VCaP (cell line): ENCODE measurements around the gene CDC7.

Source experiments
- H3K27ac ChIP-seq: fragments of 450-650 bp; 2 replicates; pipeline ENCODE4 v1.5.1; 2017
- CTCF ChIP-seq: fragments of 450-650 bp; conservative IDR thresholded peaks from 2 replicates; pipeline ENCODE4 v1.5.1; 2017; ENCODE audit warnings: mild to moderate bottlenecking, moderate library complexity

CDC7 gene

DNA sequence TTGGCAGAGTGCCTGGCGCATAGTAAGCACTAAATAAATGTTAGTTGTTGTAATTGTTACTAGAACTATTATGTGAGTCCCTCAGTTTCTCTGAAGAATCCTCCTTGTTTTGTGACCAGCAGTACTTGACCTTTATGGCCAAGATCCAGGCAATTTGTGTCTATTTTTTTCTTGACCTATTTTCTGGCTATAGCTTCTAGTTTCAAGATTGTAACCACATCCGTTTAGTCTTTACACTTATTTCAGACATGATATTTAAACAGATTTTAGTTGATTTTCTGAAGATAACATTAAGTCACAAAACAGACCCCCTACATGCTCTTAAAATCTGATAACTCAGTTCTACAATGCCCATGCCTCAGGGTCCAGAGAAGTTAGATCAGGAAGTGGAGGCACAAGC lies 50.3 kb downstream of the CDC7 start:
- no peak overlapping the region for H3K27ac ChIP-seq
- no peak for TF ChIP-seq CTCF

DNA sequence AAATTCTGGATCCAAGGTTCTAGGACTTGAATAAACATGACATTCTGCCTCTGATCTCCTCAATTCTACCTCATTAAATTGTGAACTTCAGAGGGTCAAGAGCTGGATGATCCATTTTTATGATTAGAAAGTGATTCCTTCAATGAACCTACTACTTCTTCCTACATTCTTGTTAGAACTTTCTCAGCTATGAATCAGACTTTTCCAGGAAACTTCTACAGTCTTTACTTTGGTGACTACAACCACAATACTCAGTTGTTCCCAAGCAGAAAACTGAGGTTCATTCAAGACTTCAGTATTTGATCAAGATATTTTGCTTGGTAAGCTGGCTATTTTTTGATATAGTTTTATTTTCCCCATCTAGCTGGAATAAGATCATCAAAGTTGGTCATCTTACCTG lies 51.4 kb downstream of the CDC7 start:
- H3K27ac ChIP-seq, result no peak overlapping the region
- TF ChIP-seq CTCF, result no peak

DNA sequence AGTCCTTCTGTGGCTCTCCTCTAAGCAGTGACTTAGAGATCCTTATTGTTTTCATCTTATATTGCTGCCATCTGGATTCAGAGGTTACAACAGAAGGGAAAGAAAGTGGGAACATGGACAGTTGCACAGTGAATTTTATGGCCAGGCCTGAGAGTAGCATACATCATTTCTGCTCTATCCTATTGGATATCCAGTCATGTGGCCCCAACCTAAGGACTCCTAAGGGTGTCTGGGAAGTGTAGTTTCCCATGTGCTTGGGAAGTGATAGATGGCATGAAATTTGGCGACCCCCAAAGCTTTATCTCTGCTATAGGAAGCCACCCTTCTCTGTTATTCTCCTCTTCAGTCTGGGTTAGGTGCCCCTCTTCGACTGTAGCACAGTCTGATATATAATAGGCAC lies 51.9 kb downstream of the CDC7 start:
- TF ChIP-seq CTCF, result no peak

DNA sequence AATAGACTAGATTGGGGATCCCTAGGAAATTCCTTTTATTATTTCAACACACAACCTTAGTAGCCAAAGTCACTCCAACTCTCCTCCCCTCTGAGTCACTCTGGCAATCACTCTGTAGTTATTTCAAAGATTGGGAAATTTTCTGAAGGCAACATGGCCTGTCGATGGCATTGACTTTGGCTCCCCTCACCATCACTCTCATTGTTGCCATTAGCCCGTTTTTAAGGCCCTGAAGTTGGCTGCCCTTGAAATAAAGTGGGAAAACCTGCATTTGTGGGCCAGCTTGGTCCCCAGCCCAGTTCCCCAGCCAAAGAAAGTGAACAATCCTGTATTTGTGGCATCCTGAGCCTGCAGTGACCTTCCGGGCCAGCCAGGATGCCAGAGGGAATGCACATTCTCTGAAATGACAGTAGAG lies 52.5 kb downstream of the CDC7 start:
- no peak overlapping the region for H3K27ac ChIP-seq
- no peak for TF ChIP-seq CTCF

More for the DNA sequence above, 51.9 kb downstream of the CDC7 start:
- no peak overlapping the region for H3K27ac ChIP-seq

DNA sequence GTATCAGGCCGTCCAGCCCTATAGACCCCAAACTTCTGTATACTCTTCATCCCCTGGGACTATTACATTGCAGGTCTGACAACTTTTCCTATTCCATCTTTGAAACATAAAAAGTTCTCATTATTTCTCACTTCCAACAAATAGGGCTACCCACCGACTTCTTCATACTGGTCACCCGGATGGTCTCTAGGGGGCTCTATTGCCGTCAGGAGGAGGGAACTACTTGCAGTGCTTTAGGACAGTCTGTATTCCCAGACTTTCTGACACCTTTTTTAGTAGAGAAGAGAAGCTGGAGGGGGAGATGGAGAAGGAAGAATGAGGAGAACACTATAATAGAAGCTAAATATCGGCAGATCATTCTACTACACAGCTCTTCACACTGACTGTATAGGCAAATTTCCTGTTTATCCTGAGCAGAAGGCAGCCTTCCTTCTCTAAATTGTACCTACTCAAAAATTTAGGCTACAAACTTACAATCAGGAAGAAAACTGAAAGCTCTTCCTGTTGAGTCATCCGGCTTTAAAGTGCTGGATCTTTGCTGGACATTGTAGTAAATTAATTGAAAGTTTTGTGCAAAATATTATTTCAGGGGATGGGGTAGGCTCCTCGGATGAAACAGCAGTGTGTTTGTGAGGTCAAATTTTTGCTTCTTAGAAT lies 54.6 kb downstream of the CDC7 start:
- TF ChIP-seq CTCF, result no peak
- no peak overlapping the region for H3K27ac ChIP-seq

GRCh38 chr1:91555821-91556531 lies 55.3 kb downstream of the CDC7 start:
- TF ChIP-seq CTCF, result no peak
- H3K27ac ChIP-seq, result no peak overlapping the region

DNA sequence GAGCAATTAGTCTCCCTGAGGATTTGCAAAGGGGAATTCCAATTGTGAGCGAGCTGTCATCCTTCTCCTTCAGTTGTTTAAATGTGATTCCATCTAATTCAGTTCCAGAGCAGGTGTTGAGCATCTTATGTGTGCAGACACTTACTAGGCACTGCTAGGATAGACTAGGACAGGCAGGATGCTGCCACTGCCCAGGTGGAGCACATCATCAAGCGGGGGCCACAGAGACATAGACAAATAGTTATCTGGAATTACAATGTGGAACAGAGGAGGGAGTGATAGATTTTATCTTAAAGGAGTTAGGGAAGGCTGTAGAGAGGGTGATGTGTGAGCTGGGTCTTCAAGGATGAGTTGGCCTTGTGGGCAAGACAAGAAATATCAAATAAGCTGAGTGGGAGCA lies 55.9 kb downstream of the CDC7 start:
- TF ChIP-seq CTCF, result no peak
- H3K27ac ChIP-seq, result no peak overlapping the region; the same call in 1 of the 2 replicates
